ENCODE data around the gene SCNN1G.

The SCNN1G gene

GRCh38 chr16:23172994-23173393, 9.6 kb upstream of the SCNN1G start:
- Histone ChIP-seq H3K36me3 (ENCODE audit: control insufficient read depth, insufficient read depth, low read length) (no peaks in the 10 kb centered on the region), H3K4me1 (ENCODE audit: control insufficient read depth, insufficient read depth, low read length, poor library complexity, severe bottlenecking) (no peaks in the 10 kb centered on the region), H3K9me3 (ENCODE audit: control insufficient read depth, low read length) (no peaks in the 10 kb centered on the region), H3K4me3 (ENCODE audit: insufficient read depth, low read depth, low read length, poor library complexity, severe bottlenecking) (no peak overlapping the region), H3K27ac (ENCODE audit: insufficient read depth, low read length, poor library complexity, severe bottlenecking) (no peak overlapping the region), H3K27me3 (replicated peaks; ENCODE audit: control insufficient read depth, insufficient read depth, low read length, poor library complexity, severe bottlenecking) (no peaks in the 10 kb centered on the region)
- DNase-seq, result no peak

DNA sequence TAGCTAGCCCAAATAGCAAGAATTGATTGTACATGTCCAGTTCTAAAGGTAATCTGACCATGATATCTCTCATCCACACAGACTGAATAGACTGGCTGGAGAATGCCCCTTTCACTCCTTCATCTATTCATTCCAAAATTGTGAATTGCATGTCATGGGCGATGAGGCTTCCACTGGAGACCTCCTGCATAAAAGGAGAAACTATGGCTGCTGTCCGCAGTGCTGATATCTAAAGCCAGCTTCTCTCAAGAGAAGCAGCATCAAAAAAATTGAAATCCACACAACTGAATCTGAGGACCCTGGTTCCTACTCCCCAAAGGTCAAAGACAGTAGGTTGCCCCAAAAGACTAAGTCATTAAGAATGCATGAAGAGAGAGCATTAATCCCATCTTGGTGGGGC, 7.9 kb upstream of the SCNN1G start:
- H3K27me3 ChIP-seq (replicated peaks; ENCODE audit: control insufficient read depth, insufficient read depth, low read length, poor library complexity, severe bottlenecking), result peaks cover 6% of the 10 kb centered on the region
- no peak overlapping the region for H3K27ac ChIP-seq (ENCODE audit: insufficient read depth, low read length, poor library complexity, severe bottlenecking)
- no peaks in the 10 kb centered on the region for H3K4me1 ChIP-seq (ENCODE audit: control insufficient read depth, insufficient read depth, low read length, poor library complexity, severe bottlenecking)
- H3K36me3 ChIP-seq (ENCODE audit: control insufficient read depth, insufficient read depth, low read length), result no peaks in the 10 kb centered on the region
- H3K9me3 ChIP-seq (ENCODE audit: control insufficient read depth, low read length), result no peaks in the 10 kb centered on the region
- DNase-seq, result no peak
- H3K4me3 ChIP-seq (ENCODE audit: insufficient read depth, low read depth, low read length, poor library complexity, severe bottlenecking), result no peak overlapping the region

DNA sequence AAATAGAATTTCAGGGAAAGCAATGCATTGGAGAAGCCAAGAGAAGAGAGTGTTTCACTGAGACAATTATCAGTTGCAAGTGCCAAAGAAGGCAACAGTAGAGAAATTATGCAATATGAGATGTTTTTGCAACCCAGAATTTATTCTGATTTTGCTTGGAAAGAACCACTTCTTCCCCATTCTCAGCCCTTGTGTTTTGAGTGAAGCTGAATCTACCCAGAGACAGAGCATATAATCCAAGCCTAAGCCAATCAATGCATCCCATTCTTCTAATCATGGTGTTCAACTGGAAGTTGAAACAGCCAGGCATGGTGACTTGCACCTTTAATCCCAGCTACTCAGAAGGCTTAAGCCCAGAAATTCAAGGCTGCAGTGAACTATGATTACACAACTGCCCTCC, 6.9 kb upstream of the SCNN1G start:
- no peak for DNase-seq
- no peaks in the 10 kb centered on the region for H3K4me1 ChIP-seq (ENCODE audit: control insufficient read depth, insufficient read depth, low read length, poor library complexity, severe bottlenecking)

DNA sequence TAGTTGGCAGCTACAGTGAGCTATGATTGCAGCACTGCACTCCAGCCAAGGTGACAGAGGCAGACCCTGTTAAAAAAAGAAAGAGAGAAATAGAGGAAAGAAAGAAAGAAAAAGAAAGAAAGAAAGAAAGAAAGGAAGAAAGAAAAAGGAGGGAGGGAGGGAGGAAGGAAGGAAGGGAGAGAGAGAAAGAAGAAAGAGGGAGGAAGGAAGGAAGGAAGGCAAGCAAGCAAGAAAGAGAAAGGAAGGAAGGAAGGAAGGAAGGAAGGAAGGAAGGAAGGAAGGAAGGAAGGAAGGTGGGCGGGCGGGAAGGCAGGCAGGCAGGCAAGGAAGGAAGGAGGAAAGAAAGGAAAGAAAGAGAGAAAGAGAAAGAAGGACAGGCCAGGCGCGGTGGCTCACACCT, 1.0 kb upstream of the SCNN1G start:
- Histone ChIP-seq H3K9me3 (ENCODE audit: control insufficient read depth, low read length) (no peaks in the 10 kb centered on the region), H3K4me1 (ENCODE audit: control insufficient read depth, insufficient read depth, low read length, poor library complexity, severe bottlenecking) (peaks cover 9% of the 10 kb centered on the region), H3K4me3 (ENCODE audit: insufficient read depth, low read depth, low read length, poor library complexity, severe bottlenecking) (no peak overlapping the region), H3K27me3 (replicated peaks; ENCODE audit: control insufficient read depth, insufficient read depth, low read length, poor library complexity, severe bottlenecking) (peaks cover 40% of the 10 kb centered on the region), H3K36me3 (ENCODE audit: control insufficient read depth, insufficient read depth, low read length) (no peaks in the 10 kb centered on the region), H3K27ac (ENCODE audit: insufficient read depth, low read length, poor library complexity, severe bottlenecking) (no peak overlapping the region)
- DNase-seq, result no peak

More for the DNA sequence above, 6.9 kb upstream of the SCNN1G start:
- H3K9me3 ChIP-seq (ENCODE audit: control insufficient read depth, low read length), result no peaks in the 10 kb centered on the region
- peaks cover 8% of the 10 kb centered on the region for H3K27me3 ChIP-seq (replicated peaks; ENCODE audit: control insufficient read depth, insufficient read depth, low read length, poor library complexity, severe bottlenecking)
- H3K36me3 ChIP-seq (ENCODE audit: control insufficient read depth, insufficient read depth, low read length), result no peaks in the 10 kb centered on the region
- H3K27ac ChIP-seq (ENCODE audit: insufficient read depth, low read length, poor library complexity, severe bottlenecking), result no peak overlapping the region
- H3K4me3 ChIP-seq (ENCODE audit: insufficient read depth, low read depth, low read length, poor library complexity, severe bottlenecking), result no peak overlapping the region

GRCh38 chr16:23182206-23182678, 303 bp upstream of the SCNN1G start:
- Histone ChIP-seq H3K36me3 (ENCODE audit: control insufficient read depth, insufficient read depth, low read length) (no peaks in the 10 kb centered on the region), H3K27me3 (replicated peaks; ENCODE audit: control insufficient read depth, insufficient read depth, low read length, poor library complexity, severe bottlenecking) (peaks cover 40% of the 10 kb centered on the region), H3K4me1 (ENCODE audit: control insufficient read depth, insufficient read depth, low read length, poor library complexity, severe bottlenecking) (peaks cover 9% of the 10 kb centered on the region), H3K27ac (ENCODE audit: insufficient read depth, low read length, poor library complexity, severe bottlenecking) (no peak overlapping the region), H3K4me3 (ENCODE audit: insufficient read depth, low read depth, low read length, poor library complexity, severe bottlenecking) (no peak overlapping the region), H3K9me3 (ENCODE audit: control insufficient read depth, low read length) (no peaks in the 10 kb centered on the region)
- DNase-seq, result peak; percentile 43 to 48 (median 48)

DNA sequence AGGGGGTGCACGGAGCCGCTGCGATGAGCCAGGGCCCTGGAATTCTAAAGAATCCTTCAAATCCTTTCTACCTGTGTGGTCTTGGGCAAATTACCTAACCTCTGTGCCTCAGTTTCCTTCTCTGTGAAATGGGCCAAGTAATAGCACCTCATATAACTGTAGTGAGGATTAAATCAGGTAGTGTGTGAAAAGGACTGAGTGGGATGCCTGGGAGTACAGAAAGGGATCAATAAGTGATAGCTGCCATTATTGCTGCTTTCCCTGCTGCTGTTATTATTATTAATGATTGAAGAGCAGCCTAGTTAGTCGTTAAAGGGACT, 958 bp downstream of the SCNN1G start:
- Histone ChIP-seq H3K27me3 (replicated peaks; ENCODE audit: control insufficient read depth, insufficient read depth, low read length, poor library complexity, severe bottlenecking) (peaks cover 40% of the 10 kb centered on the region), H3K9me3 (ENCODE audit: control insufficient read depth, low read length) (no peaks in the 10 kb centered on the region), H3K27ac (ENCODE audit: insufficient read depth, low read length, poor library complexity, severe bottlenecking) (no peak overlapping the region), H3K36me3 (ENCODE audit: control insufficient read depth, insufficient read depth, low read length) (no peaks in the 10 kb centered on the region), H3K4me1 (ENCODE audit: control insufficient read depth, insufficient read depth, low read length, poor library complexity, severe bottlenecking) (peaks cover 9% of the 10 kb centered on the region), H3K4me3 (ENCODE audit: insufficient read depth, low read depth, low read length, poor library complexity, severe bottlenecking) (no peak overlapping the region)
- no peak for DNase-seq

GRCh38 chr16:23185656-23186055, 3.1 kb downstream of the SCNN1G start:
- Histone ChIP-seq H3K27me3 (replicated peaks; ENCODE audit: control insufficient read depth, insufficient read depth, low read length, poor library complexity, severe bottlenecking) (peaks cover 32% of the 10 kb centered on the region), H3K4me3 (ENCODE audit: insufficient read depth, low read depth, low read length, poor library complexity, severe bottlenecking) (no peak overlapping the region), H3K36me3 (ENCODE audit: control insufficient read depth, insufficient read depth, low read length) (no peaks in the 10 kb centered on the region), H3K4me1 (ENCODE audit: control insufficient read depth, insufficient read depth, low read length, poor library complexity, severe bottlenecking) (peaks cover 9% of the 10 kb centered on the region), H3K9me3 (ENCODE audit: control insufficient read depth, low read length) (no peaks in the 10 kb centered on the region), H3K27ac (ENCODE audit: insufficient read depth, low read length, poor library complexity, severe bottlenecking) (no peak overlapping the region)
- DNase-seq, result no peak

DNA sequence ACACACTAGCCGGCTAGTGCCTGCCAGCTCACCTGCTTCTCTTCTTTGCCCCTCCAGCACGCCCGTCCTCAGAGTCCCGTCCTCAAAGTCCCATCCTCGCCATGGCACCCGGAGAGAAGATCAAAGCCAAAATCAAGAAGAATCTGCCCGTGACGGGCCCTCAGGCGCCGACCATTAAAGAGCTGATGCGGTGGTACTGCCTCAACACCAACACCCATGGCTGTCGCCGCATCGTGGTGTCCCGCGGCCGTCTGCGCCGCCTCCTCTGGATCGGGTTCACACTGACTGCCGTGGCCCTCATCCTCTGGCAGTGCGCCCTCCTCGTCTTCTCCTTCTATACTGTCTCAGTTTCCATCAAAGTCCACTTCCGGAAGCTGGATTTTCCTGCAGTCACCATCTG, 3.6 kb downstream of the SCNN1G start:
- Histone ChIP-seq H3K9me3 (ENCODE audit: control insufficient read depth, low read length) (no peaks in the 10 kb centered on the region), H3K36me3 (ENCODE audit: control insufficient read depth, insufficient read depth, low read length) (no peaks in the 10 kb centered on the region), H3K4me1 (ENCODE audit: control insufficient read depth, insufficient read depth, low read length, poor library complexity, severe bottlenecking) (peaks cover 9% of the 10 kb centered on the region), H3K27ac (ENCODE audit: insufficient read depth, low read length, poor library complexity, severe bottlenecking) (no peak overlapping the region), H3K27me3 (replicated peaks; ENCODE audit: control insufficient read depth, insufficient read depth, low read length, poor library complexity, severe bottlenecking) (peaks cover 29% of the 10 kb centered on the region), H3K4me3 (ENCODE audit: insufficient read depth, low read depth, low read length, poor library complexity, severe bottlenecking) (no peak overlapping the region)
- DNase-seq, result no peak

DNA sequence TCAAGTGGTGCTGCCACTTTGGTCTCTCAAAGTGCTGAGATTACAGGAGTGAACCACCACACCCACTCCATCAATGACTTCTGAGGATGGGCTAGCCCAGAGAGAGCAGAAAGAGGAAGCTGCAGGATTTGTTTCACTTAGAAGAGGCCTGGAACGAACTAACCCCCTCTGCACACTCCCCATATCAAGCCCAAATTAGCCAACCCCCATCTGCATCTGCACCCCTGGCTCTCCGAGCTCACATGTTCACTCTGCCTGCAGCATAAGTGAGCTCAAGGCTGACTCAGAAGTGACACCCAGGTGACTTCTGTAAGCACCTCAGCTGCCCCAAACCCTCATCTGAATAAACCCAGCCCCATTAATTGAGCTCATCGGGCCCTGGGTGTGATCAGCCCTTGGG, 4.8 kb downstream of the SCNN1G start:
- Histone ChIP-seq H3K27ac (ENCODE audit: insufficient read depth, low read length, poor library complexity, severe bottlenecking) (no peak overlapping the region), H3K9me3 (ENCODE audit: control insufficient read depth, low read length) (no peaks in the 10 kb centered on the region), H3K4me3 (ENCODE audit: insufficient read depth, low read depth, low read length, poor library complexity, severe bottlenecking) (no peak overlapping the region), H3K36me3 (ENCODE audit: control insufficient read depth, insufficient read depth, low read length) (no peaks in the 10 kb centered on the region), H3K27me3 (replicated peaks; ENCODE audit: control insufficient read depth, insufficient read depth, low read length, poor library complexity, severe bottlenecking) (peaks cover 19% of the 10 kb centered on the region), H3K4me1 (ENCODE audit: control insufficient read depth, insufficient read depth, low read length, poor library complexity, severe bottlenecking) (peaks cover 9% of the 10 kb centered on the region)
- no peak for DNase-seq

DNA sequence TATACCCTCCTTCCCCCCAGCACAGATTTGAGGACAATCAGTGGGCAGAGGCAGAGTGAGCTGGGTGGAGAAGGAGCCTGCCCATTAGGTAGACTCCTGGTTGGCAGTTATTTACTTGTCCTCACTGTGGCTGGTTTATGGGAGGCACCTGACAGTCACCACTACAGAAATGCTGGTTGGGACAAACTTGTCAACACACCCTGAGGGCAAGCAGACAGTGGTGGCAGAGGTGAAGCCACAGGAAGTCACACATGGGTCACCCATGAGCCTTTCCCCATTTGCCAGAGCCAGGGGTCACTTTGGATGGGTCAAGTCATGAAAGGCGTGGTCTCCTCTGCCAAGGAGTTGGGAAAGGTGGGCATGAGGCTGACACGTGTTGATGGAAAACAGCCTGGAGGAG, 6.4 kb downstream of the SCNN1G start:
- peaks cover 6% of the 10 kb centered on the region for H3K27me3 ChIP-seq (replicated peaks; ENCODE audit: control insufficient read depth, insufficient read depth, low read length, poor library complexity, severe bottlenecking)
- no peaks in the 10 kb centered on the region for H3K9me3 ChIP-seq (ENCODE audit: control insufficient read depth, low read length)
- DNase-seq, result no peak
- no peak overlapping the region for H3K4me3 ChIP-seq (ENCODE audit: insufficient read depth, low read depth, low read length, poor library complexity, severe bottlenecking)
- no peak overlapping the region for H3K27ac ChIP-seq (ENCODE audit: insufficient read depth, low read length, poor library complexity, severe bottlenecking)
- H3K36me3 ChIP-seq (ENCODE audit: control insufficient read depth, insufficient read depth, low read length), result no peaks in the 10 kb centered on the region
- H3K4me1 ChIP-seq (ENCODE audit: control insufficient read depth, insufficient read depth, low read length, poor library complexity, severe bottlenecking), result no peaks in the 10 kb centered on the region

Measured in effector memory CD4-positive, alpha-beta T cell (primary cell).